Neural progenitor cell (in vitro differentiated cells): ENCODE results near the gene CDRT15L2.
"Not testable (repeated sequence)": the region's sequence is repeated elsewhere in the genome, so short reads cannot be mapped to it uniquely, and the experiment has no call there.

Experiments used
- EZH2 ChIP-seq: fragments of 200-600 bp; sonication (generic); IDR thresholded peaks from 2 replicates; pipeline ENCODE4 v1.6.1; 2017; ENCODE audit warnings: antibody characterized with exemption, mild to moderate bottlenecking, moderate library complexity
- EZH2phosphoT487 ChIP-seq: fragments of 200-600 bp; sonication (generic); IDR thresholded peaks from 2 replicates; pipeline ENCODE4 v1.6.1; 2017; ENCODE audit warnings: antibody characterized with exemption
- TF ChIP-seq, protein P1 (sequence below): fragments of 200-600 bp; sonication (generic); IDR thresholded peaks from 2 replicates; pipeline ENCODE4 v1.5.1; 2017; ENCODE audit warnings: antibody characterized with exemption, mild to moderate bottlenecking

DNA sequence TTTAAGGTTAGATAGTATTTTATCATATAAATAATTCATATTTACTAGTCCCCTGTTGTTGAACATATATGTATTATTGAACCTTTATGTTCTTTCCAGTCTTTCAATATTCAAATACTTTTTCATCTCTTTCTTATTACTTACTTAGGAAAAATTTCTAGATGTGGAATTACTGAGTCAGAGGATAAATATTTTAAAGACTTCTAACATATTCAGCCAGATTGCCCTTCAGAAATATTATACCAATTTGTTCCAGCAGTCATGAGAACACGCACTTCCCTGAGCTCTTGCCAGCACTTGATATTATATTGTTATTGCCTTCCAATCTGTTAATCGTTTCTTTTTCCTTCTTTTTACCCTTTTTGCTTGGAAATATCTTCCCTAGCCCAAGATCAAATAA, 4.5 kb upstream of the CDRT15L2 start:
- TF ChIP-seq, protein P1, sequence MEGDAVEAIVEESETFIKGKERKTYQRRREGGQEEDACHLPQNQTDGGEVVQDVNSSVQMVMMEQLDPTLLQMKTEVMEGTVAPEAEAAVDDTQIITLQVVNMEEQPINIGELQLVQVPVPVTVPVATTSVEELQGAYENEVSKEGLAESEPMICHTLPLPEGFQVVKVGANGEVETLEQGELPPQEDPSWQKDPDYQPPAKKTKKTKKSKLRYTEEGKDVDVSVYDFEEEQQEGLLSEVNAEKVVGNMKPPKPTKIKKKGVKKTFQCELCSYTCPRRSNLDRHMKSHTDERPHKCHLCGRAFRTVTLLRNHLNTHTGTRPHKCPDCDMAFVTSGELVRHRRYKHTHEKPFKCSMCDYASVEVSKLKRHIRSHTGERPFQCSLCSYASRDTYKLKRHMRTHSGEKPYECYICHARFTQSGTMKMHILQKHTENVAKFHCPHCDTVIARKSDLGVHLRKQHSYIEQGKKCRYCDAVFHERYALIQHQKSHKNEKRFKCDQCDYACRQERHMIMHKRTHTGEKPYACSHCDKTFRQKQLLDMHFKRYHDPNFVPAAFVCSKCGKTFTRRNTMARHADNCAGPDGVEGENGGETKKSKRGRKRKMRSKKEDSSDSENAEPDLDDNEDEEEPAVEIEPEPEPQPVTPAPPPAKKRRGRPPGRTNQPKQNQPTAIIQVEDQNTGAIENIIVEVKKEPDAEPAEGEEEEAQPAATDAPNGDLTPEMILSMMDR = not testable (repeated sequence)
- not testable (repeated sequence) for TF ChIP-seq EZH2, EZH2phosphoT487
